Fibroblast of the aortic adventitia (primary cell): ENCODE data around the gene PRDM12. TPM values are rescaled to one million over a fixed set of nuclear protein-coding genes. Genes with fewer than 3 reads are reported as not detected.

ENCODE experiments used
- DNase-seq: peaks from one replicate; pipeline ENCODE4 v3.0.0-alpha.2; 2010; ENCODE audit warnings: low read depth
- H3K4me3 ChIP-seq: 2 replicates; pipeline ENCODE4 v1.5.1; 2011; ENCODE audit warnings: low read depth, mild to moderate bottlenecking, control low read depth, low read length, moderate library complexity
- CTCF ChIP-seq: IDR thresholded peaks from 2 replicates; pipeline ENCODE4 v1.5.1; 2011; ENCODE audit warnings: mild to moderate bottlenecking, low read length, control low read depth, inconsistent platforms; ENCODE audit not compliant: insufficient read depth
- total RNA-seq: library from RNA; depleted of rRNA; stranded (reverse); fragments of >200 nt; gene quantifications from 2 replicates; pipeline ENCODE4 v1.2.3, GENCODE V29; 2012; ENCODE audit warnings: low replicate concordance

PRDM12 gene
- total RNA-seq, 1 donor = not detected

DNA sequence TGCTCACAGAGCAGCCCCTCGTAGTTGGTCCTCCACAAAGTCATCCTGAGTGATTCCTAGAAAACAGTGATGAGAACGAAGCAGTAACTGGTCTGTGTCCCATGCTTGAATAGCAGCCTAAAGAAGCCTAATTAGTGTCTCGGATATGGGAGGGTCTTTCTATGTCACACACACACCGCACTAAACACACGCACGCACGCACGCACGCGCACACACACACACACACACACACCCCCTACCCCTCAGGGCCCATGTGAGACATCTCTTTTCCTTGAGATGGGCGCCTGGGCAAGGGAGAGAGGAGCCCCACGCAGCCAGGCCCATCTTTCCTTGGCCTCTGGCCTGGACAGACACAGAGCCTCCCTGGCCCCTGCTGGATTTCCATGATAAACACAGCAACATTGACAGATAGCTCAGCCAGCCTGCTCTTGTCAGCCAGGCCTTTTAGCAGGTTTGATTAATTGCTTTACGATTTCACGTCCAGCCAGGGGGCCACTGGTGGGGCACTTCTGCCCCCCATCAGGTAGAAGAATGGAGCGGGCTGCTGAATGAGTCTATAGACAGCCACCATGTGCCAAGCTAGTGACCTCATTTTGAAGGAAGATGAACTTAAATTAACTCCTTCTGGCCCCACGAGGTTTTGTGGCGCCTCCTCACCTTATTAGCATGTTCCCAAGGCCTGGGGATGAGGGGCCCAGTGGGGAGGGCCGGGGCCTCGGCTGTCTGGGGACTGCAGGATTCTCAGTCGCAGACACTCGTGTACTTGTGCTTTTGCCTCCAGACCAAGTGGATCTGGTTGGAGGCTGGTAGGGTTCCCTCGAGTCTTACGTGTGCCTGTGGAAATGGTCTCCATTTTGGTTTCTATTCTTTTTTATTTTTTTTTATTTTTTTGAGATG, 36.2 kb upstream of the PRDM12 start:
- TF ChIP-seq CTCF = no peak
- DNase-seq = no peak

GRCh38 chr9:130629443-130630070, 34.8 kb upstream of the PRDM12 start:
- no peak for DNase-seq
- TF ChIP-seq CTCF = no peak

More for the DNA sequence above, 36.2 kb upstream of the PRDM12 start:
- no peak overlapping the region for H3K4me3 ChIP-seq

GRCh38 chr9:130630071-130630450, 34.3 kb upstream of the PRDM12 start:
- DNase-seq = no peak
- H3K4me3 ChIP-seq = no peak overlapping the region
- no peak for TF ChIP-seq CTCF

More at GRCh38 chr9:130629443-130630070, 34.8 kb upstream of the PRDM12 start:
- H3K4me3 ChIP-seq = no peak overlapping the region

GRCh38 chr9:130630506-130631330, 33.7 kb upstream of the PRDM12 start:
- no peak for TF ChIP-seq CTCF
- H3K4me3 ChIP-seq = no peak overlapping the region
- DNase-seq = no peak

- no peak for DNase-seq
- no peak for TF ChIP-seq CTCF
- H3K4me3 ChIP-seq = no peak overlapping the region
Measured at GRCh38 chr9:130631331-130632080, 32.9 kb upstream of the PRDM12 start.
